Upper lobe of left lung (tissue), 4 donors: ENCODE measurements around the gene NPC1L1.

Experiments
- EP300 ChIP-seq, 4 donors: sonication (generic); formaldehyde crosslinking; IDR thresholded peaks; one replicate each; pipeline ENCODE4 v1.5.1; 2017; ENCODE audit warnings: antibody characterized with exemption in 4 of 4, control low read depth in 2 of 4
- POLR2A ChIP-seq, 4 donors: fragments of 450-650 bp; IDR thresholded peaks; one replicate each; pipeline ENCODE4 v1.5.1; 2016 to 2017; ENCODE audit warnings: antibody characterized with exemption in 4 of 4, mild to moderate bottlenecking in 2 of 4
- POLR2AphosphoS5 ChIP-seq, 2 donors: sonication (generic); formaldehyde crosslinking; IDR thresholded peaks; one replicate each; pipeline ENCODE4 v1.5.1; 2017; ENCODE audit warnings: antibody characterized with exemption in 2 of 2
- TF ChIP-seq, protein P1 (sequence below), 6 experiments: fragments of 450-650 bp in 4 of 6; fragments of 200-600 bp in 2 of 6; sonication (generic) in 2 of 6; IDR thresholded peaks; one replicate each; pipeline ENCODE4 v1.5.1; 2016 to 2019; ENCODE audit warnings: antibody characterized with exemption in 6 of 6

DNA sequence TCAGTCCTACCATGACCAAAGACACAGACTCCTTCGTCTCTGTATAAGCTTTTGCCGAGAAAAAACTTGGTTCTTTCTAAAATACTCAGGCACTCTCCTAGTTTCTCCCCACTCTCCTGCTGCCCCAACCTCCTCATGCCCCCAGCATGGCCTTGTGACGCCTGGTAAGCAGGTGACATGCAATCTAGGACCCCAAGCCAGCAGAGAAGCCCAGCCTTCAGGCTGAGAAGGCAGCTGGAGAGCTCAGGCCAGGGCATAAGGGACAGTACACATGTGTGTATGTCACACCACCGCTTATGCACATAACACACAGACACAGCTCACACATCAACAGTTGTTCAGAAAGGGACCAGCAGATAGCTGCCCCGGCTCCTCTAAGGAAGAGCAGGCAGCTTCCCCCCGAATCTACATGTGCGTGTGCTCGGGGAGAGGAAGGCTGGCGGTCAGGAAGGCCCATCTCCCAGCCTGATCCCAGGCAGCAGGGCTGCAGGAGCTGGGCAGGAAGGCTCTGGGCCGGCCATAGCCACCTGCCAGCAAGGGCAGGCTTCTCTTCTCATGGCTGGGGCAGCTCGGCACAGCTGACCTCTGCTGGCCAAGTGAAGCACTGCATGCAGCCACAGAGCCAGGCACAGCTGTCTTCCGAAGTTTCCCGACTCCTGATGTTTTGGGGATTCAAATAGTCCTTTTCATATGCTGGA is 24.1 kb upstream of the NPC1L1 start:
- TF ChIP-seq, protein P1, sequence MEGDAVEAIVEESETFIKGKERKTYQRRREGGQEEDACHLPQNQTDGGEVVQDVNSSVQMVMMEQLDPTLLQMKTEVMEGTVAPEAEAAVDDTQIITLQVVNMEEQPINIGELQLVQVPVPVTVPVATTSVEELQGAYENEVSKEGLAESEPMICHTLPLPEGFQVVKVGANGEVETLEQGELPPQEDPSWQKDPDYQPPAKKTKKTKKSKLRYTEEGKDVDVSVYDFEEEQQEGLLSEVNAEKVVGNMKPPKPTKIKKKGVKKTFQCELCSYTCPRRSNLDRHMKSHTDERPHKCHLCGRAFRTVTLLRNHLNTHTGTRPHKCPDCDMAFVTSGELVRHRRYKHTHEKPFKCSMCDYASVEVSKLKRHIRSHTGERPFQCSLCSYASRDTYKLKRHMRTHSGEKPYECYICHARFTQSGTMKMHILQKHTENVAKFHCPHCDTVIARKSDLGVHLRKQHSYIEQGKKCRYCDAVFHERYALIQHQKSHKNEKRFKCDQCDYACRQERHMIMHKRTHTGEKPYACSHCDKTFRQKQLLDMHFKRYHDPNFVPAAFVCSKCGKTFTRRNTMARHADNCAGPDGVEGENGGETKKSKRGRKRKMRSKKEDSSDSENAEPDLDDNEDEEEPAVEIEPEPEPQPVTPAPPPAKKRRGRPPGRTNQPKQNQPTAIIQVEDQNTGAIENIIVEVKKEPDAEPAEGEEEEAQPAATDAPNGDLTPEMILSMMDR (IDR thresholded peaks at IDR 0.05): peak; percentile 93 to 98 (median 95)
- TF ChIP-seq EP300 (IDR thresholded peaks at IDR 0.05) (no peak), POLR2AphosphoS5 (IDR thresholded peaks at IDR 0.05) (no peak), POLR2A (IDR thresholded peaks at IDR 0.05) (no peak)
